HepG2 (cell line): ENCODE measurements around the gene ZNF12. TPM values are rescaled to one million over a fixed set of nuclear protein-coding genes. Genes with fewer than 3 reads are reported as not detected.
A peak's percentile ranks its signal among the peaks of the same experiment; 100 is the strongest.

Experiments used
- ADNP ChIP-seq: sonication (generic); formaldehyde crosslinking; IDR thresholded peaks from 2 replicates; pipeline ENCODE4 v1.4.0; 2020; ENCODE audit warnings: missing genetic modification reagents
- EP300 ChIP-seq, 3 experiments: sonication (generic) in 1 of 3; formaldehyde crosslinking in 1 of 3; IDR thresholded peaks; 2 replicates each; pipeline versions ENCODE4 v1.5.1 to v1.6.1; 2011 to 2020; ENCODE audit warnings: low read depth in 2 of 3, low read length in 2 of 3, borderline replicate concordance in 1 of 3, improper control_type of control experiment in 1 of 3, mild to moderate bottlenecking in 1 of 3, missing genetic modification reagents in 1 of 3, moderate library complexity in 1 of 3
- ETV5 ChIP-seq: IDR thresholded peaks from 2 replicates; pipeline ENCODE4 v1.6.1; 2018; ENCODE audit warnings: missing biosample characterization, missing genetic modification reagents, inconsistent platforms, borderline replicate concordance
- GABPB1 ChIP-seq: IDR thresholded peaks from 2 replicates; pipeline ENCODE4 v1.6.1; 2016; ENCODE audit warnings: mild to moderate bottlenecking, missing genetic modification reagents, moderate library complexity, missing compliant biosample characterization
- HOMEZ ChIP-seq: IDR thresholded peaks from 2 replicates; pipeline ENCODE4 v1.6.1; 2016; ENCODE audit warnings: low read depth
- JDP2 ChIP-seq: sonication (generic); formaldehyde crosslinking; IDR thresholded peaks from 2 replicates; pipeline ENCODE4 v1.8.1; 2022; ENCODE audit warnings: missing genetic modification reagents, borderline replicate concordance
- KLF11 ChIP-seq: IDR thresholded peaks from 2 replicates; pipeline ENCODE4 v1.6.1; 2016; ENCODE audit warnings: missing compliant biosample characterization
- MYPOP ChIP-seq: sonication (generic); formaldehyde crosslinking; IDR thresholded peaks from 2 replicates; pipeline ENCODE4 v1.8.1; 2023; ENCODE audit warnings: mild to moderate bottlenecking, moderate library complexity, missing genetic modification reagents
- NBN ChIP-seq: fragments of 450-650 bp; conservative IDR thresholded peaks from 2 replicates; pipeline ENCODE4 v1.6.1; 2017
- NFYB ChIP-seq: sonication (generic); formaldehyde crosslinking; IDR thresholded peaks from 2 replicates; pipeline ENCODE4 v1.4.0; 2020; ENCODE audit warnings: missing genetic modification reagents
- POGZ ChIP-seq: sonication (generic); formaldehyde crosslinking; IDR thresholded peaks from 2 replicates; pipeline ENCODE4 v1.4.0; 2020; ENCODE audit warnings: mild to moderate bottlenecking, missing genetic modification reagents
- RBM39 ChIP-seq: fragments of 200-400 bp; formaldehyde crosslinking; IDR thresholded peaks from one replicate; pipeline ENCODE4 v1.6.1; 2018; ENCODE audit warnings: antibody characterized with exemption, mild to moderate bottlenecking, low read depth, low read length; ENCODE audit not compliant: poor library complexity, severe bottlenecking
- RFX5 ChIP-seq: IDR thresholded peaks from 2 replicates; pipeline ENCODE4 v1.6.1; 2011; ENCODE audit warnings: low read depth, low read length, improper control_type of control experiment
- RXRB ChIP-seq: IDR thresholded peaks from 2 replicates; pipeline ENCODE4 v1.6.1; 2016; ENCODE audit warnings: borderline replicate concordance, missing genetic modification reagents, missing compliant biosample characterization
- SALL2 ChIP-seq: sonication (generic); formaldehyde crosslinking; IDR thresholded peaks from 2 replicates; pipeline ENCODE4 v1.8.1; 2023; ENCODE audit warnings: mild to moderate bottlenecking, missing genetic modification reagents, inconsistent platforms
- SETDB1 ChIP-seq: sonication (generic); formaldehyde crosslinking; IDR thresholded peaks from 2 replicates; pipeline ENCODE4 v1.5.1; 2020; ENCODE audit warnings: missing genetic modification reagents, mild to moderate bottlenecking, borderline replicate concordance
- SMARCC2 ChIP-seq: fragments of 450-650 bp; IDR thresholded peaks from 2 replicates; pipeline ENCODE4 v1.6.1; 2017; ENCODE audit warnings: antibody characterized with exemption, mild to moderate bottlenecking
- TRAFD1 ChIP-seq: sonication (generic); formaldehyde crosslinking; IDR thresholded peaks from 2 replicates; pipeline ENCODE4 v1.5.1; 2020; ENCODE audit warnings: missing genetic modification reagents, mild to moderate bottlenecking, borderline replicate concordance
- WIZ ChIP-seq: sonication (generic); formaldehyde crosslinking; IDR thresholded peaks from 2 replicates; pipeline ENCODE4 v1.5.1; 2020; ENCODE audit warnings: mild to moderate bottlenecking, missing genetic modification reagents
- ZMYM2 ChIP-seq: sonication (generic); formaldehyde crosslinking; IDR thresholded peaks from 2 replicates; pipeline ENCODE4 v1.8.0; 2022; ENCODE audit warnings: mild to moderate bottlenecking, missing genetic modification reagents
- ZNF260 ChIP-seq: sonication (generic); formaldehyde crosslinking; IDR thresholded peaks from 2 replicates; pipeline ENCODE4 v1.4.0; 2020; ENCODE audit warnings: missing genetic modification reagents, low read depth, mild to moderate bottlenecking, borderline replicate concordance
- ZNF382 ChIP-seq: sonication (generic); formaldehyde crosslinking; IDR thresholded peaks from 2 replicates; pipeline ENCODE4 v1.5.0; 2020; ENCODE audit warnings: missing genetic modification reagents, mild to moderate bottlenecking, borderline replicate concordance
- ZNF577 ChIP-seq: sonication (generic); formaldehyde crosslinking; IDR thresholded peaks from 2 replicates; pipeline ENCODE4 v1.4.0; 2020; ENCODE audit warnings: mild to moderate bottlenecking, low read depth, missing genetic modification reagents, borderline replicate concordance
- ZNF616 ChIP-seq: sonication (generic); formaldehyde crosslinking; IDR thresholded peaks from 2 replicates; pipeline ENCODE4 v1.5.0; 2020; ENCODE audit warnings: low read depth, mild to moderate bottlenecking, missing genetic modification reagents
- ZNF713 ChIP-seq: sonication (generic); formaldehyde crosslinking; IDR thresholded peaks from 2 replicates; pipeline ENCODE4 v1.4.0; 2020; ENCODE audit warnings: mild to moderate bottlenecking, missing genetic modification reagents
- ZNF883 ChIP-seq: sonication (generic); formaldehyde crosslinking; IDR thresholded peaks from 2 replicates; pipeline ENCODE4 v1.5.1; 2020; ENCODE audit warnings: mild to moderate bottlenecking, missing genetic modification reagents; ENCODE audit errors: not compliant biosample characterization
- polyA plus RNA-seq, 8 experiments: library from polyadenylated mRNA; depleted of rRNA in 3 of 8; stranded (reverse) in 7 of 8; unstranded in 1 of 8; fragments of >200 nt; fragmentation: Illumina TruSeq in 4 of 8; extraction: Trizol in 4 of 8; gene quantifications; 2 replicates each; pipeline versions ENCODE4 v1.2.1 to v1.2.3, GENCODE V29; 2011 to 2016; ENCODE audit warnings: low read depth in 4 of 8, missing spikeins in 1 of 8, mixed read lengths in 1 of 8; ENCODE audit not compliant: insufficient read depth in 1 of 8
- total RNA-seq, 5 experiments: library from RNA; depleted of rRNA; stranded (reverse); fragments of >200 nt; fragmentation: Illumina TruSeq; extraction: Trizol; gene quantifications; 2 replicates each; pipeline ENCODE4 v1.2.3, GENCODE V29; 2016; ENCODE audit warnings: low read depth in 1 of 5

Gene ZNF12
- total and polyA plus RNA-seq, 2 of the 13 experiments (the other 11 are each of a cell fraction or from before 2014, with no cell fraction given) = 21.4 to 22.8 TPM

GRCh38 chr7:6706666-6707407, at the start of gene ZNF12 (continued):
- TF ChIP-seq EP300 (IDR thresholded peaks at IDR 0.05; ENCODE audit: low read depth in 2 of 2, low read length in 2 of 2) (no peak), EP300 (CRISPR knock-in tag; IDR thresholded peaks at IDR 0.05; ENCODE audit: borderline replicate concordance) (no peak), SMARCC2 (no peak), ZNF713 (no peak), NFYB (CRISPR knock-in tag) (peak; percentile 15; the same call in 1 of the 2 replicates), JDP2 (CRISPR knock-in tag) (no peak), ZNF616 (CRISPR knock-in tag) (no peak), WIZ (CRISPR knock-in tag) (no peak), HOMEZ (CRISPR knock-in tag) (no peak), RXRB (CRISPR knock-in tag) (peak; percentile 63; the same call in 1 of the 2 replicates), ZNF577 (CRISPR knock-in tag) (no peak), KLF11 (CRISPR knock-in tag) (no peak), SALL2 (CRISPR knock-in tag) (no peak; the same call in 1 of the 2 replicates), ZNF382 (CRISPR knock-in tag) (no peak), POGZ (CRISPR knock-in tag) (peak; percentile 39; the same call in 1 of the 2 replicates), RFX5 (peak; percentile 34; the same call in 1 of the 2 replicates), RBM39 (no peak), SETDB1 (CRISPR knock-in tag) (no peak), NBN (no peak), GABPB1 (CRISPR knock-in tag) (peak; percentile 96), ZMYM2 (CRISPR knock-in tag) (no peak), TRAFD1 (CRISPR knock-in tag) (no peak), ADNP (CRISPR knock-in tag) (no peak), MYPOP (0 out of 2 replicates have a peak, but pooled peaks have one; percentile 14), ZNF883 (CRISPR knock-in tag) (no peak), ETV5 (CRISPR knock-in tag) (peak; percentile 85), ZNF260 (no peak)
